A673 (cell line): Measurements from ENCODE around the gene LYSET. TPM values are rescaled to one million over a fixed set of nuclear protein-coding genes. Genes with fewer than 3 reads are reported as not detected.

ENCODE experiments used
- BruUV-seq: library from RNA; stranded (reverse); fragments of 400-500 nt; replicated peaks from 2 replicates; lab custom pipeline; 2021; lab: Mats Ljungman, UMichigan
- CTCF ChIA-PET: fragments of 300-600 bp; sonication (Branson Sonifier 250); formaldehyde crosslinking; loops from one replicate; lab custom pipeline; 2022; ENCODE audit warnings: antibody characterized with exemption; lab: Charles Lee
- POLR2A ChIA-PET: fragments of 300-600 bp; sonication (Branson Sonifier 250); formaldehyde crosslinking; loops from one replicate; lab custom pipeline; 2022; ENCODE audit warnings: antibody characterized with exemption; ENCODE audit not compliant: low non-redundant PET; lab: Charles Lee
- DNase-seq: peaks from one replicate; pipeline ENCODE4 v3.0.0-alpha.2; 2015; ENCODE audit warnings: low spot score
- H3K27ac ChIP-seq: fragments of 200-600 bp; sonication (generic); 2 replicates; pipeline ENCODE4 v1.5.1; 2016; ENCODE audit warnings: mixed run types, low read depth, mild to moderate bottlenecking, mixed read lengths, antibody characterized with exemption, low read length; ENCODE audit not compliant: poor library complexity, severe bottlenecking
- H3K27me3 ChIP-seq: fragments of 200-600 bp; sonication (generic); replicated peaks from 2 replicates; pipeline ENCODE4 v1.6.1; 2017; ENCODE audit warnings: mixed run types, low read depth, mild to moderate bottlenecking, mixed read lengths, antibody characterized with exemption, low read length; ENCODE audit not compliant: insufficient read depth, poor library complexity
- H3K36me3 ChIP-seq: fragments of 200-600 bp; sonication (generic); 2 replicates; pipeline ENCODE4 v1.6.1; 2016; ENCODE audit warnings: mixed run types, mild to moderate bottlenecking, mixed read lengths, antibody characterized with exemption, low read length; ENCODE audit not compliant: insufficient read depth, poor library complexity, severe bottlenecking
- H3K4me1 ChIP-seq: fragments of 200-600 bp; sonication (generic); 2 replicates; pipeline ENCODE4 v1.6.1; 2017; ENCODE audit warnings: mixed run types, mild to moderate bottlenecking, mixed read lengths, antibody characterized with exemption, low read length; ENCODE audit not compliant: insufficient read depth, poor library complexity, severe bottlenecking
- H3K4me3 ChIP-seq: fragments of 200-600 bp; sonication (generic); 2 replicates; pipeline ENCODE4 v1.5.1; 2016; ENCODE audit warnings: low read depth, mixed run types, mild to moderate bottlenecking, mixed read lengths, low read length; ENCODE audit not compliant: poor library complexity, severe bottlenecking
- H3K9me3 ChIP-seq: fragments of 200-600 bp; sonication (generic); 2 replicates; pipeline ENCODE4 v1.6.1; 2016; ENCODE audit warnings: mixed run types, low read depth, mild to moderate bottlenecking, mixed read lengths, antibody characterized with exemption, low read length; ENCODE audit not compliant: poor library complexity, severe bottlenecking
- EZH2 ChIP-seq: fragments of 200-600 bp; sonication (generic); IDR thresholded peaks from 2 replicates; pipeline ENCODE4 v1.6.1; 2017; ENCODE audit warnings: borderline replicate concordance, low read depth, mild to moderate bottlenecking, mixed read lengths, antibody characterized with exemption, low read length; ENCODE audit not compliant: poor library complexity, severe bottlenecking
- intact Hi-C: fragments of 100-400 bp; cut with micrococcal nuclease; formaldehyde crosslinking; loops from one replicate; pipeline ENCODE4 v1.10.0; 2022; ENCODE audit not compliant: unreplicated experiment
- total RNA-seq: library from RNA; stranded (reverse); gene quantifications from 2 replicates; pipeline ENCODE4 v1.2.3, GENCODE V29; 2021
- TF ChIP-seq, protein P1 (sequence below): fragments of 300-800, 200-600 bp; sonication (generic); conservative IDR thresholded peaks from 2 replicates; pipeline ENCODE4 v1.5.1; 2017; ENCODE audit warnings: low read depth, mild to moderate bottlenecking, antibody characterized with exemption, low read length, moderate library complexity, mixed read lengths

The LYSET gene
- total RNA-seq, 1 experiment from 2014 or later = 26.8 TPM

DNA sequence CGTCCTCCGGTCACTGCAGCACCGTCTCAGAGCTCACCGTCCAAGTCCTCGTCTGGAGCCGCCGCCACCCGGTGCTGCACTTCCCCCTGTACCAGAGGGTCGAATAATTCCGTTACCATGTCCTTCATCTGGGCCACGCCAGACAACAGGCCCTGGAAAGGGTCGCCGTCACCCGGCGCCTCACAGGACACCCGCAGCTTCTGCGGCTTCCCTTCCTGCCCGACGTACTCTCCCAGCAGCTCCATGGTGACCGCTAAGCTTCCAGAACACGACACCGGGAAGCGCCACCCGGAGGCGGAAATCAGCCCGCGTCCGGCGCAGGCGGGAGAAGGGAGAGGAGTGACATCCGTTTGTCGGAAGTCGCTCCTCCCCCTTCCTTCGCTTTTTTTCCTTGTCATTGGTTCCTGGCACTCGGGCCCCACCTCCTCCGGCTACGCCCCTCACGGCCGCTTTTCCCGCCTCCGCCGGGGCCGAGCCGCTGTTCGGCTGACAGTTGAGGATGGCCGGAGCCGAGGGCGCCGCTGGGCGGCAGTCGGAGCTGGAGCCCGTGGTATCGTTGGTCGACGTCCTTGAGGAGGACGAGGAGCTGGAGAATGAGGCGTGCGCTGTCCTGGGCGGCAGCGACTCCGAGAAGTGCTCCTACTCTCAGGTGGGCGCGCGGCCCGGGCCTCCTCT, 21.8 kb downstream of the LYSET start, which contains the start of the genes GON7 and UBR7:
Gene GON7 (minus strand): TSS at position 273 of the 675 bp plus-strand sequence. CDS start 28 bp downstream, at position 245.
Gene UBR7 (plus strand): TSS at position 464 of the 675 bp plus-strand sequence. CDS start 36 bp downstream, at position 500.
- peak; percentile 99 for DNase-seq
- BruUV-seq = no TSS peak
- H3K36me3 ChIP-seq = peaks cover 16% of the 10 kb centered on the region
- no peaks in the 10 kb centered on the region for H3K27me3 ChIP-seq
- intact Hi-C loops = loop anchor here (5.0 to 10.0 kb wide), 2 partner anchors 95 to 328 kb away; no protein-coding TSS in a partner anchor
- H3K9me3 ChIP-seq = no peaks in the 10 kb centered on the region
- H3K4me3 ChIP-seq = peak within 1 kb of the TSS; percentile 94
- ChIA-PET POLR2A (interaction anchor here (0.7 kb wide), 1 partner anchor 195 kb away, joined by 3 read pairs; no protein-coding TSS in a partner anchor), CTCF (interaction anchor here (0.7 to 2.1 kb wide), 5 partner anchors 12 to 367 kb away, joined by 3 to 10 read pairs (median 3); no protein-coding TSS in a partner anchor)
- peaks cover 12% of the 10 kb centered on the region for H3K4me1 ChIP-seq
- peak within 1 kb of the TSS; percentile 93 for H3K27ac ChIP-seq
- TF ChIP-seq, protein P1, sequence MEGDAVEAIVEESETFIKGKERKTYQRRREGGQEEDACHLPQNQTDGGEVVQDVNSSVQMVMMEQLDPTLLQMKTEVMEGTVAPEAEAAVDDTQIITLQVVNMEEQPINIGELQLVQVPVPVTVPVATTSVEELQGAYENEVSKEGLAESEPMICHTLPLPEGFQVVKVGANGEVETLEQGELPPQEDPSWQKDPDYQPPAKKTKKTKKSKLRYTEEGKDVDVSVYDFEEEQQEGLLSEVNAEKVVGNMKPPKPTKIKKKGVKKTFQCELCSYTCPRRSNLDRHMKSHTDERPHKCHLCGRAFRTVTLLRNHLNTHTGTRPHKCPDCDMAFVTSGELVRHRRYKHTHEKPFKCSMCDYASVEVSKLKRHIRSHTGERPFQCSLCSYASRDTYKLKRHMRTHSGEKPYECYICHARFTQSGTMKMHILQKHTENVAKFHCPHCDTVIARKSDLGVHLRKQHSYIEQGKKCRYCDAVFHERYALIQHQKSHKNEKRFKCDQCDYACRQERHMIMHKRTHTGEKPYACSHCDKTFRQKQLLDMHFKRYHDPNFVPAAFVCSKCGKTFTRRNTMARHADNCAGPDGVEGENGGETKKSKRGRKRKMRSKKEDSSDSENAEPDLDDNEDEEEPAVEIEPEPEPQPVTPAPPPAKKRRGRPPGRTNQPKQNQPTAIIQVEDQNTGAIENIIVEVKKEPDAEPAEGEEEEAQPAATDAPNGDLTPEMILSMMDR = peak; percentile 27; the same call in 1 of the 2 replicates
- no peak for TF ChIP-seq EZH2

GRCh38 chr14:93207468-93208308, 22.6 kb downstream of the LYSET start:
- ChIA-PET POLR2A (no interaction called here), CTCF (interaction anchor here (1.2 to 2.1 kb wide), 3 partner anchors 11 to 94 kb away, joined by 3 to 10 read pairs (median 3); no protein-coding TSS in a partner anchor)
- no peaks in the 10 kb centered on the region for H3K27me3 ChIP-seq
- BruUV-seq = no TSS peak
- no peak for TF ChIP-seq EZH2
- TF ChIP-seq, protein P1 = peak; percentile 39; the same call in 1 of the 2 replicates
- H3K36me3 ChIP-seq = peaks cover 22% of the 10 kb centered on the region
- H3K9me3 ChIP-seq = no peaks in the 10 kb centered on the region
- intact Hi-C loops = loop anchor here (5.0 to 10.0 kb wide), 2 partner anchors 95 to 327 kb away; no protein-coding TSS in a partner anchor
- peaks cover 12% of the 10 kb centered on the region for H3K4me1 ChIP-seq
- peak overlapping the region; percentile 94 for H3K4me3 ChIP-seq
- DNase-seq = peak; percentile 73
- peak overlapping the region; percentile 93 for H3K27ac ChIP-seq

DNA sequence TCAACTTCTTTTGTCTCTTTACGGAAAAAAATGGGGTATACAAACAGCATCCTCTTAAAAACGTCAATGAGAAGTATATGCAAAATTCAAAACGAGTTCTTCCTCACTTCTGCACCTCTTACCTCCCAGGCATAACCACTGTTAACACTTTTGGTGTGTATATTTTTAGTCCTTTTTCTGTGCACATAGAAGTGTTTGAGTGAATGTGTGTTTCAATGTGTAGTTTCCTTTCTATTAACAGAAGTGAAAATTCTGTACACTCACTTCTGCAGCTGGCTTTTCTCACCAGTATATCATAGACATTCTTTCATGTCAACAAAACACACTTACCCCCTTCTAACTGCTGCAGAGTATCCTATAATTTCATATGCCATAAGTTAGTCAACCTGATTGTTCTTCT, 27.3 kb downstream of the LYSET start:
- ChIA-PET CTCF (no interaction called here), POLR2A (no interaction called here)
- Histone ChIP-seq H3K4me3 (no peak overlapping the region), H3K27me3 (no peaks in the 10 kb centered on the region), H3K36me3 (peaks cover 52% of the 10 kb centered on the region), H3K27ac (no peak overlapping the region), H3K9me3 (no peaks in the 10 kb centered on the region), H3K4me1 (peaks cover 12% of the 10 kb centered on the region)
- intact Hi-C loops = no loop called here
- no peak for DNase-seq
- no peak for TF ChIP-seq EZH2
- TF ChIP-seq, protein P1 = no peak
- BruUV-seq = no TSS peak
